ENCODE results near the gene DACT2. TPM values are rescaled to one million over a fixed set of nuclear protein-coding genes. Genes with fewer than 3 reads are reported as not detected.

Gene DACT2
- total RNA-seq, 3 donors from 2014 or later (not counting 1 experiment from before 2014, with no cell fraction given): not detected

DNA sequence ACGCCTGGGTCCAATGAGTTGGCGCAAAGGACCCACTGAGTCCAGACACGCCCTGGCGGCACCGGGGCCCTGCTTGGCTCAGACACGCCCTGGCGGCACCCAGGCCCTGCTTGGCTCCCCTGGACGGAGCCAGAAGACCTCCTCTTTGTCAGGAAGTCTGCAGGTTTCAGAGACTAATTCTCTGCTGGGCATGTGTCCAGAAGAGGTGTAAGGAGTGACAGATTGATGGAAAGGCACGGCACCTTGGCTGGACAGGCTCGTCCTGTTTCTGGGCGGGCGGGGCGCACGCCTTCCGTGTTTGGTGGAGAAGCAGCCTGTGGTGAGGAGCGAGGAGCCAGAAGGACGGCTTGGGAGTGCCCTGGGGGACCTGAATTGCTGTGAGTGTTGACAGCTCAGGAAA lies 23.1 kb upstream of the DACT2 start:
- Histone ChIP-seq H3K36me3 (ENCODE audit: control insufficient read depth, insufficient read depth, low read length) (no peaks in the 10 kb centered on the region), H3K4me3 (ENCODE audit: low read length) (no peak overlapping the region), H3K27me3 (ENCODE audit: control insufficient read depth, insufficient read depth, low read length) (no peaks in the 10 kb centered on the region), H3K9me3 (ENCODE audit: control insufficient read depth, insufficient read depth, low read length) (no peaks in the 10 kb centered on the region), H3K4me1 (ENCODE audit: control insufficient read depth, insufficient read depth, low read length) (peaks cover 21% of the 10 kb centered on the region), H3K27ac (ENCODE audit: low read length) (no peak overlapping the region)
- DNase-seq: no peak
- Mint-ChIP-seq H3K27me3 (ENCODE audit: low read depth in 2 of 2) (peaks cover 21 to 27% of the 10 kb centered on the region in 2 donors), H3K9me3 (no peaks in the 10 kb centered on the region), H3K4me3 (no peak overlapping the region), H3K36me3 (no peaks in the 10 kb centered on the region), H3K27ac (no peak overlapping the region), H3K4me1 (peaks cover 8 to 17% of the 10 kb centered on the region in 2 donors)
- 82% methylated on average over 17 of the region's 17 CpGs for WGBS (ENCODE audit: insufficient coverage)
- no peak for TF ChIP-seq CTCF (IDR thresholded peaks at IDR 0.05)
- intact Hi-C loops (cut with micrococcal nuclease): no loop called here
- no peak for ATAC-seq

GRCh38 chr6:168341280-168341900 lies 21.8 kb upstream of the DACT2 start:
- Histone ChIP-seq H3K36me3 (ENCODE audit: control insufficient read depth, insufficient read depth, low read length) (no peaks in the 10 kb centered on the region), H3K27ac (ENCODE audit: low read length) (no peak overlapping the region), H3K9me3 (ENCODE audit: control insufficient read depth, insufficient read depth, low read length) (no peaks in the 10 kb centered on the region), H3K4me3 (ENCODE audit: low read length) (no peak overlapping the region), H3K27me3 (ENCODE audit: control insufficient read depth, insufficient read depth, low read length) (no peaks in the 10 kb centered on the region), H3K4me1 (ENCODE audit: control insufficient read depth, insufficient read depth, low read length) (peaks cover 21% of the 10 kb centered on the region)
- H3K4me1 Mint-ChIP-seq: peaks cover 8 to 17% of the 10 kb centered on the region in 2 donors
- WGBS (ENCODE audit: insufficient coverage): 62% methylated on average over 6 of the region's 8 CpGs
- no peaks in the 10 kb centered on the region for H3K36me3 Mint-ChIP-seq
- ATAC-seq (no peak), DNase-seq (no peak)
- H3K27ac Mint-ChIP-seq: no peak overlapping the region
- H3K9me3 Mint-ChIP-seq: no peaks in the 10 kb centered on the region
- H3K27me3 Mint-ChIP-seq (ENCODE audit: low read depth in 2 of 2): peaks cover 15 to 17% of the 10 kb centered on the region in 2 donors
- intact Hi-C loops (cut with micrococcal nuclease): no loop called here
- H3K4me3 Mint-ChIP-seq: no peak overlapping the region
- no peak for TF ChIP-seq CTCF (IDR thresholded peaks at IDR 0.05)

DNA sequence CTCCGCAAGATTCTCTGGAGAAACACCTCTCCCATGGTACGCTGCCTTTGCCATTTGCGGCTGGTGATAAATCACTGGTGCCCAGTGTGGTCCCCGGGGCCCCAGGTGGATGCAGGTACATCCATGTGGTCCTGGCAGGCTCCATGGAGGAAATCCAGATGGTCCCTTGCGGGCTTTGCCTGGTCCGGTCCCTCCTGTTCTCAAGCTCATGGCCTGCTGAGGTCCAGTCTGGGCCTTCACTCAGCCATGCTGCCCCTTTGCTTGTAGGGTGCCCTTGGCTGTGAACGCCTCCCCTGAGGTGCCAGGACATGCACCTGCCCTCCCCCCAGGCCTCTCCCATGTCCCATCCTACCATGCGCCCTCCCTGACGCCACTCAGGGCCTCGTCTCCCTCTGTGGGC lies 21.2 kb upstream of the DACT2 start:
- no peak overlapping the region for H3K4me3 Mint-ChIP-seq
- intact Hi-C loops (cut with micrococcal nuclease): no loop called here
- Histone ChIP-seq H3K27me3 (ENCODE audit: control insufficient read depth, insufficient read depth, low read length) (no peaks in the 10 kb centered on the region), H3K4me3 (ENCODE audit: low read length) (no peak overlapping the region), H3K4me1 (ENCODE audit: control insufficient read depth, insufficient read depth, low read length) (peaks cover 21% of the 10 kb centered on the region), H3K36me3 (ENCODE audit: control insufficient read depth, insufficient read depth, low read length) (no peaks in the 10 kb centered on the region), H3K9me3 (ENCODE audit: control insufficient read depth, insufficient read depth, low read length) (no peaks in the 10 kb centered on the region), H3K27ac (ENCODE audit: low read length) (no peak overlapping the region)
- DNase-seq: no peak
- no peak overlapping the region for H3K27ac Mint-ChIP-seq
- peaks cover 8 to 17% of the 10 kb centered on the region in 2 donors for H3K4me1 Mint-ChIP-seq
- no peaks in the 10 kb centered on the region for H3K36me3 Mint-ChIP-seq
- no peak for TF ChIP-seq CTCF (IDR thresholded peaks at IDR 0.05)
- peaks cover 13% of the 10 kb centered on the region in 2 donors for H3K27me3 Mint-ChIP-seq (ENCODE audit: low read depth in 2 of 2)
- H3K9me3 Mint-ChIP-seq: no peaks in the 10 kb centered on the region
- 91% methylated on average over 10 of the region's 10 CpGs for WGBS (ENCODE audit: insufficient coverage)
- ATAC-seq: no peak

DNA sequence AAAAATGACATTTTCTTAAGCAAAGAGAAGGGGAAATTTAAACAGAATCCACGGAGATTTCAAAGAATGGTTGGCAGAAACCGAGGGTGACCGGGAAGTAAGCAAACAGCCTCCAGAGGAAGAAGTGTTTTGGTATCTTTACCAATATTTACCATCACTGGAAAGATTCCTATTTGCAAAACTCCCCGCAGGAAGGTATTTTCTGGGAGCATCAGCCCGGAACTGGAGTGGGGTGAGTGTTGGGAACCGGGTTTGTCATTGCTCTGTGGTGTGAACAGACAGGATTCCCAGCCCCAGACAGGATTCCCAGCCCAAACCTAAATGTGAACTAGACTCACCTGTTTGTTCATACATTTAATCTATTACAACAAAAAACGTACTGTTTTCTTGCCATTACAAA lies 19.2 kb upstream of the DACT2 start:
- Mint-ChIP-seq H3K36me3 (no peaks in the 10 kb centered on the region), H3K27me3 (ENCODE audit: low read depth in 2 of 2) (peaks cover 3 to 5% of the 10 kb centered on the region in 2 donors), H3K27ac (no peak overlapping the region), H3K4me1 (peaks cover 4% of the 10 kb centered on the region in 2 donors), H3K9me3 (no peaks in the 10 kb centered on the region), H3K4me3 (no peak overlapping the region)
- Histone ChIP-seq H3K27ac (ENCODE audit: low read length) (no peak overlapping the region), H3K4me3 (ENCODE audit: low read length) (no peak overlapping the region), H3K27me3 (ENCODE audit: control insufficient read depth, insufficient read depth, low read length) (no peaks in the 10 kb centered on the region), H3K9me3 (ENCODE audit: control insufficient read depth, insufficient read depth, low read length) (no peaks in the 10 kb centered on the region), H3K4me1 (ENCODE audit: control insufficient read depth, insufficient read depth, low read length) (peaks cover 6% of the 10 kb centered on the region), H3K36me3 (ENCODE audit: control insufficient read depth, insufficient read depth, low read length) (no peaks in the 10 kb centered on the region)
- ATAC-seq (no peak), DNase-seq (no peak)
- WGBS (ENCODE audit: insufficient coverage): 84% methylated on average over 5 of the region's 7 CpGs
- no peak for TF ChIP-seq CTCF (IDR thresholded peaks at IDR 0.05)
- intact Hi-C loops (cut with micrococcal nuclease): no loop called here
